T-cell (primary cell): ENCODE measurements around the gene FBRSL1. TPM values are rescaled to one million over a fixed set of nuclear protein-coding genes. Genes with fewer than 3 reads are reported as not detected.
A peak's percentile ranks its signal among the peaks of the same experiment; 100 is the strongest.

Source experiments
- ATAC-seq, 4 experiments: fragments of 200-7000 bp in 3 of 4; fragments of 150-1000 bp in 1 of 4; cut with Tn5 transposase; replicated peaks in 1 of 4; 1 replicate in 3 of 4; 2 replicates in 1 of 4; pipeline ENCODE4 v1.10.0; 2021; ENCODE audit warnings: moderate library complexity in 3 of 4, mild to moderate bottlenecking in 2 of 4, moderate number of reproducible peaks in 1 of 4
- CTCF ChIA-PET, 2 donors: fragments of 300-600 bp; sonication (Branson Sonifier 250); formaldehyde crosslinking; loops; one replicate each; lab custom pipeline; 2022; ENCODE audit warnings: antibody characterized with exemption in 2 of 2; lab: Charles Lee
- POLR2A ChIA-PET, 2 donors: fragments of 300-600 bp; sonication (Branson Sonifier 250); formaldehyde crosslinking; loops; one replicate each; lab custom pipeline; 2022; ENCODE audit warnings: antibody characterized with exemption in 2 of 2; lab: Charles Lee
- DNase-seq, 35 experiments: peaks; one replicate each; pipeline versions ENCODE4 v3.0.0 to v3.0.0-alpha.2; 2013 to 2023
- H3K27ac ChIP-seq: one replicate; pipeline ENCODE4 v1.5.1; 2013; ENCODE audit warnings: low read length
- H3K27me3 ChIP-seq, 2 experiments: replicated peaks in 1 of 2; 1 replicate in 1 of 2; 2 replicates in 1 of 2; pipeline versions ENCODE4 v1.6.1 to v1.7.0; 2013; ENCODE audit warnings: low read length in 1 of 2, mixed read lengths in 1 of 2; ENCODE audit not compliant: control insufficient read depth in 2 of 2, insufficient read depth in 2 of 2; ENCODE audit errors: extremely low read depth in 1 of 2
- H3K36me3 ChIP-seq, 2 donors: 1 replicate in 1 of 2; 2 replicates in 1 of 2; pipeline versions ENCODE4 v1.6.1 to v1.7.0; 2013; ENCODE audit warnings: low read length in 1 of 2; ENCODE audit not compliant: control insufficient read depth in 2 of 2, insufficient read depth in 1 of 2; ENCODE audit errors: extremely low read depth in 1 of 2
- H3K4me1 ChIP-seq, 2 experiments: 1 replicate in 1 of 2; 2 replicates in 1 of 2; pipeline versions ENCODE4 v1.6.1 to v1.7.0; 2013; ENCODE audit warnings: low read length in 2 of 2, mixed read lengths in 1 of 2; ENCODE audit not compliant: insufficient read depth in 2 of 2, control insufficient read depth in 1 of 2; ENCODE audit errors: extremely low read depth in 1 of 2
- H3K4me3 ChIP-seq, 2 donors: 1 replicate in 1 of 2; 2 replicates in 1 of 2; pipeline versions ENCODE4 v1.5.1 to v1.7.0; 2013; ENCODE audit warnings: mild to moderate bottlenecking in 2 of 2, low read length in 1 of 2, moderate library complexity in 1 of 2; ENCODE audit not compliant: control insufficient read depth in 1 of 2; ENCODE audit errors: extremely low read depth in 1 of 2
- H3K9me3 ChIP-seq: 2 replicates; pipeline ENCODE4 v1.7.0; 2013
- H3K27ac Mint-ChIP-seq, 2 donors: one replicate each; pipeline ENCODE4 v1.8.0; 2020 to 2021; ENCODE audit warnings: mild to moderate bottlenecking in 2 of 2, mixed read lengths in 2 of 2
- H3K27me3 Mint-ChIP-seq, 2 donors: one replicate each; pipeline ENCODE4 v1.8.0; 2021 to 2022; ENCODE audit warnings: mixed read lengths in 2 of 2
- H3K36me3 Mint-ChIP-seq: one replicate; pipeline ENCODE4 v1.8.0; 2021; ENCODE audit warnings: mixed read lengths
- H3K4me1 Mint-ChIP-seq, 3 donors: one replicate each; pipeline ENCODE4 v1.8.0; 2020 to 2022; ENCODE audit warnings: mixed read lengths in 3 of 3, mild to moderate bottlenecking in 1 of 3
- H3K4me3 Mint-ChIP-seq, 3 donors: one replicate each; pipeline ENCODE4 v1.8.0; 2020 to 2022; ENCODE audit warnings: mild to moderate bottlenecking in 3 of 3, mixed read lengths in 3 of 3, moderate library complexity in 3 of 3
- H3K9me3 Mint-ChIP-seq, 3 donors: one replicate each; pipeline ENCODE4 v1.8.0; 2020 to 2022; ENCODE audit warnings: mixed read lengths in 3 of 3
- WGBS: methylation state at CpG from one replicate; pipeline ENCODE4 v1.1.5; 2013; ENCODE audit warnings: missing lambda C conversion rate; ENCODE audit not compliant: insufficient coverage; 5-methylcytosine and 5-hydroxymethylcytosine counted together
- total RNA-seq, 35 experiments: library from RNA in 6 of 35; stranded (reverse) in 6 of 35; fragments of 120-200 nt in 1 of 35; gene quantifications; one replicate each; pipeline versions ENCODE4 v1.2.1 to v1.2.4 and lab custom pipeline; 2013 to 2026

FBRSL1 gene
- total RNA-seq, 5 donors from 2014 or later (not counting 1 experiment from before 2014, with no cell fraction given), result 82.1 to 114 (median 99.3) TPM

DNA sequence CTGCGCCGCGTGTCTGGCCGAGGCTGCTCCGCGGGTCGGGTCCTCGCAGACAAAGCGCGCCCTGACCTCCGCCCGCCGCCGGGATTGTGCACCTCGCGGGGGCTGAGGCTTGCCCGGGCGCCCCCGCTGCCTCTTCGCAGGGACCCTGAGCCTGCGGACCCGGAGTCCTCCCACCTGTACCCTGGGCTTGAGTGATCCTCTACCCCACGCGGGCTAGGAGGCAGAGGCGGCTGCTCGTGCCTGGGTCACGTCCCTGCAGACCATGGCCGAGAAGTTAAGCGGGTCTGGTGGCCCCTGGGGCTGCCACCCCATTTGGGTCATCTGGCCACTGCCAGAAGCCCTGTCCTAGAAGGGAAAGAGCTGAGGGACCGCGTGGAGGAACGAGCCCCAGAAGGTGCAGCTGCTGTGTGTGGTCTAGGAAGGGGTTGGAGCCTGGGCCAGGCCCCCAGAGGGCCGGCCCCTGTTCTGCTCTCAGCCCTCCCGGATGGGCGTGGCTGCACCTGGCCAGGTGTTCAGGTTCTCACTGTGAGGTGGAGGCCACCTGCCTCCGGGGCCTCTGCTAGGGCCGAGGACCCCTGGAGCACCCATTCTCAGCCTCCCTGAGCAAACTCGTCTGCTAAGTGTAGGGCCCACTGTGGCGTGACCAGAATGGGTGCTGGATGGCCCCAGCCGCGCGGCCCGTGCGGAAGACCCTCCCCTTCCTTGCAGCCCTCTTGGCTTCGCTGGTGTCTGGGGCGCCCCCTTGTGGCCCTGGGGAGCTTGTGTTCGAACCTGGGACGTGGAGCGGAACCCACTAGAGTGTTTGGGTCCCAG lies 70.9 kb downstream of the FBRSL1 start:
- ChIA-PET POLR2A (no interaction called here), CTCF (interaction anchor here in 1 of 2 donors (0.5 to 0.9 kb wide), 3 partner anchors 34 to 266 kb away, joined by 3 to 4 read pairs (median 3); no protein-coding TSS in a partner anchor)
- Histone ChIP-seq H3K4me1 (peaks cover 5 to 33% of the 10 kb centered on the region in 2 experiments), H3K36me3 (peaks cover 0 to 6% of the 10 kb centered on the region in 2 donors), H3K27ac (no peak overlapping the region), H3K9me3 (no peaks in the 10 kb centered on the region), H3K4me3 (peak overlapping the region; percentile 31 to 51), H3K27me3 (peaks cover 0 to 38% of the 10 kb centered on the region in 2 experiments)
- WGBS, result 4% methylated on average over 42 of the region's 49 CpGs
- Mint-ChIP-seq H3K4me3 (peak overlapping the region; percentile 67 to 74 (median 72)), H3K27ac (no peak overlapping the region), H3K9me3 (no peaks in the 10 kb centered on the region), H3K36me3 (peaks cover 10% of the 10 kb centered on the region), H3K4me1 (peaks cover 10 to 25% (median 14%) of the 10 kb centered on the region in 3 donors), H3K27me3 (peaks cover 4 to 13% of the 10 kb centered on the region in 2 donors)
- DNase-seq, result peak; percentile 25 to 80 (median 59)
- peak; percentile 34 to 61 (median 40) for ATAC-seq

Other genes starting within 250 kb of the FBRSL1 start
- gene GALNT9, start 160.6 kb upstream of the FBRSL1 start, total RNA-seq, result under 1 TPM in 1 of 5 donors, not detected in 4; 0.72 TPM
- not detected for gene LRCOL1, start 120.4 kb downstream of the FBRSL1 start, total RNA-seq
- gene P2RX2, start 128.6 kb downstream of the FBRSL1 start, total RNA-seq, result not detected
- 10 to 100 TPM; 43.6 to 70.4 (median 66.1) TPM for gene POLE, start 197.2 kb downstream of the FBRSL1 start, total RNA-seq
- gene PXMP2, start 197.4 kb downstream of the FBRSL1 start, total RNA-seq, result 1 to 10 TPM; 3.1 to 8.9 (median 6.5) TPM
- gene PGAM5, start 220.7 kb downstream of the FBRSL1 start, total RNA-seq, result 10 to 100 TPM; 21.3 to 32.4 (median 31.5) TPM